Globus pallidus (tissue), 1 donor: Measurements from ENCODE around the gene KLHDC8B.

Experiments
- DNase-seq: peaks from one replicate; pipeline ENCODE4 v3.0.0-alpha.2; 2015; ENCODE audit warnings: low spot score

Gene KLHDC8B

DNA sequence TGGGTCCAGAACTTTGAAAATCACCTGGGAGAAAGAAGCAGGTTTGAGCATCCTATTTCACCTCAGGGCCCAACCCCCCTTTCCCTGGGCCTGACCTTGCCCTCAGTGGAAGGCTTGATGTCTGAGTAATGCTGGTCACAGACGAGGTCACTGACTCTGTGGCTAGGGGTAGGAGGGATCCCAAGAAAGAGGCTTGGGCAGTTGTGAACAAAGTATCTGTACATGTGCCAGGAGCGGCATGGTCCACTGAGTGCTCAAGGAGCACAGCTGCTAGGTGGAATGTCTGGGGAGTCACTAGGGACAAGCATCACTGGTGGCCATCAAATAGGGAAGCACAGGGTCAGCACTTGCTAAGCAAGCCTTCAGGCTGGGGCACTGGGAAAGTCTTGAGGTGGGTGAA, 12.6 kb upstream of the KLHDC8B start:
- no peak for DNase-seq

- no peak for DNase-seq
These were observed 10.2 kb upstream of the KLHDC8B start for GRCh38 chr3:49161197-49161596.

DNA sequence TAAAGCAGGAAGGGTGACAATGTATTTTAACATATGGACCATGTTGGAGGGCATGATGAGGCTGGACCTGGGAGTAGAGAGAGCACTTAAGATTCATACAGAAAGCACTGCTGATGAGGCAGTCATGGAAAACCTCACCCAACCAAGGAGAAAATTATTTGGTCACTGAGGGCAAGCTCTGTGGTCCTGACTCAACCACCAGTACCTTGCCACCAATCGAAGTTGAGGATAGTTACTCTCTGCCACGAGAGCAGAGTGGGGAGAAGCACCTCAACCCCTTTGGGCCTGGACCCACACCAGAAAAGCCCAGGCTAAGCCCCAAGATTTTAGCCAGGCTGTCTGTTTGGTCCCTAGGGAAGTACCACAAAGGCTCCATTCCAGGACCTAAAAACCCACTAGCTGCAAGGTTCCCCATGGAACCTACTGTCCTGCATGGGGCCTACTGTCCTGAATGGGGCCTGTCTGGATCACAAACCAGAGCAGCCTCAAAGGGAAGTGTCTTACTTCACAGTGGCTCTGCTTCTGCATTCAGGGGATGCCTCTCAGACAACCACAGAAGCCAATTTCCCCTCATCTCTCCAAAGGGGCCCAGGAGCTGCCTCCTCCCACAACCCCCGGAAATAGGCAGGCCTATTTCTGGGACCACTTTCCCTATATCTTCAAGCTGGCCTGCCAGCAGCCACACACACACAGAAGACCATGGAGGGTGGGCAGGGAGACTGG, 9.4 kb upstream of the KLHDC8B start:
- peak; percentile 31 for DNase-seq

DNA sequence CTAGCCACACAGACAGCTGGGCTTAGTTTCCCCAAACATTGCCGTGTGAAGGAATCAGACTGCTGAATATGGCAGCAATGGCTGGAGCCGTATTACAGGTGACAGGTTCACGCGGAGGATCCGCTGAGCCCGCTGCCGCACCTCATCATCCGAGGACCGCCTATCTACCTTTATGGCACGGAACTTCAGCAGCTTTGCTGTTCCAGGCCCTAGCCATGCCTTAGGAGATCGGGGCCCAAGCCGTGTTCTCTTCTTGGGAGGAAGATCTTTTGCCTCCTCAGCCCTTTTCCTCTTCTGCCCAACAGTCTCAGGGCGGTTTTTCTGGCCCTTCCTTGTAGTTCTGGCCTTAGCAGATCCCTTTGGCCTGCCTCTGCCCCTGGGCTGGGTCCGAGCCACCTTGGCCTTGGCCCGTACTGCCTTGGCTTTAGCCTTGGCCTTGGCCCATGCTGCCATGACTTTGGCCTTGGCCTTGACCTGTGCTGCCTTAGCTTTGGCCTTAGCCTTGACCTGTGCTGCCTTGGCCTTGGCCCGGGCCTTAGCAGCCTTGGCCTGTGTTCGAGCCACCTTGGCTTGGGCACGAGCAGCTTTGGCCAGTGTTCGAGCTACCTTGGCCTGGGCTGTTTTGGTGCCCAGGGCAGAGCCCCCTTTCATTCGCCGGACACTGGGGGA, 8.5 kb upstream of the KLHDC8B start:
- no peak for DNase-seq

DNA sequence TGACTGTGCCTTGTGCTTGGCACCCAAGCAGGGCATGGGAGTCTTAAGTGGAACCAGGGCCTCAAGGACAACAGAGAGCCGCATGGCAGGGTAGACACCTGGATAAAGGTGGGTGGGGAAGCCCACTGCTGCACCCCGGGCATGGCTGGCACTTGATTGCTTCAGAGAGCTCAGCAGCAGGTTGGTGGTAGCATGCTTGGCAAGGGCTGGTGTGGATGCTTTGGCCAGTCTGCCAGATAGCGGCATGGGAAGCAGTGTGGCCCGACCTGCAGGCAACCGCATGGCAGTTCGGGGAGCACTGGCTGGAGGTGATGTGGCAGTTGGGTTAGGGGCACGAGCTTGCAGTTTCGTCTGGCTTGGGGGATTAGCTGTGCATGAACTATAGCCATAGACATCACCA, 7.8 kb upstream of the KLHDC8B start:
- no peak for DNase-seq

- DNase-seq: no peak
These were observed 6.2 kb upstream of the KLHDC8B start for GRCh38 chr3:49164983-49165720.

GRCh38 chr3:49165771-49166751, 5.3 kb upstream of the KLHDC8B start, which contains the start of gene CCDC71:
Gene CCDC71 (minus strand): TSS chr3:49166331. CDS start chr3:49164208, 2,123 bp downstream.
- peak; percentile 45 for DNase-seq

DNA sequence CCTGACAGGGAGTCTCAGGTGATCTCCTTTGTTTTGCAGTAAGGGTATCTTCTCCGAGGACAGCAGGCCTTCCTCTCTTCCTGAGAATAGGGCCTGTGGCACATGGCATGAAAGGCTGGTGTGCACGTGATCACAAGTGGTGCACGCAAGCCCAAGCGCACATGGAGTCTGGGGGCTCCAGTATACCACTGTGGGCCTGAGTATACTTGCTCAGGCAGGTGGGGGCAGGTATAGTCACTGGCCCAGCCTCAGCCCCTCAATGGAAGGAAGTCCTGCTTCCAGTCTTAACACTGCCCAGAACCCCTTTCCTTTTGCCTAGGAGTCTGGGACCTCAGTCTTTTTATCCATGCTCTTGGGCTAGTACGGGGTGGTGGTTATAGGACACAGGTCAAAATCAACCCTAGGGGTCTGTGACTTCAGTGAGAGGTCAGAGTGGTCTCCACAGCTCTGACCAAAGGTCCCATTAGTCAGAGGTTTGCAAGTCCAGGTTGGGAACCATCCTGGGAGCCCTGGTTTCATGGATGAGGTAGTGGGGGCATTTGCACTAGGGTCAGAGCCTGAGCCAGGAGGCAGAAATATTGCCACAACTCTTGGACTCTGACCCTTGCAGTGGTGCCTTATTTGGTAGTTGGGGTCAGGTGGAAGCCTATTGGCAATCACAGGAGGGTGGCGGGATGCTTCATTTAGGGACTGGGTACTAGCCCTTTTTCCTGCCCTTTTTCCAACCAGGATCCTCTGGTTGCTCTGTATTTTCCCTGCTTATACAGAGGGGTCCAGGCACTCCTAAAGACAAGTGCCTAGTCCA, 4.4 kb upstream of the KLHDC8B start:
- DNase-seq: no peak

DNA sequence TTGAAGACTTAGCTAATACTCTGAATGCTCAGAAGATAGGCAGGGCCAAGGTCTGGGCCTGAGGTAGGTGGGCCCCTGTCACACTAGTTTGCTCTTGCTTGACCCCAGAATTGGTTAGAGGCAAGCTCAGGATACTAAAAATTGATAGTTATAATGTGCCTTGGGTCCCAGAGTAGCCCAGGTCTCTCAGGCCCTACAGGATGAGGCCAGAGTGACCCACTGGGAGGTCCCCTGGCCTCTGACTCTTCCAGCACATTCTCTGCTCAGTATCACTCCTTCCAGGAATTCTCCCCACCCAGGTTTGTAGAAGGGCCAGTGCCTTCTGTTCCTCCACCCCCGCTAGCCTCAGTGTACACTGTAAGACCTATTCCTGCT, 667 bp upstream of the KLHDC8B start:
- DNase-seq: no peak

GRCh38 chr3:49171775-49172500, 540 bp downstream of the KLHDC8B start:
- no peak for DNase-seq

GRCh38 chr3:49172551-49173041, 1.2 kb downstream of the KLHDC8B start:
- DNase-seq: no peak

- no peak for DNase-seq
These were observed 1.9 kb downstream of the KLHDC8B start for GRCh38 chr3:49173116-49173791.

DNA sequence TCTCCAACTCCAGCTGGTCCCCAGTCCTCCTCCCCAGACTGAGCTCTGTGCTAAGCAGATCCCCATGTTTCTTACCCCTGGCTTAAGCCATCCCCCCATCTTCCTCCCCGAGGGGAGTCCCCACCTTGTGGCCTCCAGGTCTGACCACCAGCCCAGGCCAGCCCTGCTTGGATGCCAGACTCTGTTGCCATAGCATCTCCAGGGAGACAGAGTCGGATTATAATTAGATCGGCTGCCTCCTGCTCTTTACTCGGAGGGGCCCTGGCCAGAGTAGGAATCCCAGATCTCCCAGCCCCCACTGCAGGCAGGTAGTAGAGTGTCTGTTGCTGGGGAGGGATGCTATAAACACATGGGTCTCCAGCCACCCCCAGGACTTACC, 2.4 kb downstream of the KLHDC8B start:
- no peak for DNase-seq

GRCh38 chr3:49174397-49174985, 3.1 kb downstream of the KLHDC8B start:
- DNase-seq: no peak

DNA sequence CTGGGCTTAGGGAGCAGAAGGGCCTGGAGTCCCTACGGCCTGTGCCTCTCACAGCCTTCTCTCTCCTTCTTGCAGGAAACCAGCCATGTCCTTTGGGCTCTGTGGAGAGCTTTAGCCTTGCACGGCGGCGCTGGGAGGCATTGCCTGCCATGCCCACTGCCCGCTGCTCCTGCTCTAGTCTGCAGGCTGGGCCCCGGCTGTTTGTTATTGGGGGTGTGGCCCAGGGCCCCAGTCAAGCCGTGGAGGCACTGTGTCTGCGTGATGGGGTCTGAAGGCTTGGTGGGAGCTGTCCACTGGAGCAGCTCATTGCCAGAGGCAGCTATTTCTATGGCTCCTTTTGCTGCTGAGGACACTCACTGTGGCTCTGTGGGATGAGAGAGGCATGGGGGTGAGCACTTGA, 4.1 kb downstream of the KLHDC8B start:
- DNase-seq: no peak

GRCh38 chr3:49177073-49177472, 5.7 kb downstream of the KLHDC8B start:
- no peak for DNase-seq

- no peak for DNase-seq
These were observed 8.7 kb downstream of the KLHDC8B start for GRCh38 chr3:49180116-49180515.

GRCh38 chr3:49181351-49181750, 10.0 kb downstream of the KLHDC8B start:
- DNase-seq: no peak

- DNase-seq: no peak
These were observed 11.3 kb downstream of the KLHDC8B start for GRCh38 chr3:49182682-49183081.
